MM.1S (cell line): ENCODE measurements around the gene NLRP6.

Source experiments
- CTCF ChIP-seq: fragments of 300-600 bp; sonication (generic); IDR thresholded peaks from 2 replicates; pipeline ENCODE4 v1.5.1; 2016; ENCODE audit warnings: antibody characterized with exemption, low read length, mixed read lengths
- EZH2 ChIP-seq: fragments of 300-600 bp; sonication (generic); optimal IDR thresholded peaks from 2 replicates; pipeline ENCODE3; 2017; ENCODE audit warnings: low read depth, mild to moderate bottlenecking, antibody characterized with exemption, low read length, mixed read lengths

GRCh38 chr11:255176-255575 lies 23.0 kb upstream of the NLRP6 start:
- no peak for TF ChIP-seq CTCF
- TF ChIP-seq EZH2 = no peak
